Neural cell (in vitro differentiated cells): ENCODE results near the gene MAP3K7. TPM values are rescaled to one million over a fixed set of nuclear protein-coding genes. Genes with fewer than 3 reads are reported as not detected.
A peak's percentile ranks its signal among the peaks of the same experiment; 100 is the strongest.

Source experiments
- H2AFZ ChIP-seq: fragments of 200-600, 300-800 bp; sonication (generic), shearing (Covaris generic); 2 replicates; pipeline ENCODE4 v1.6.0; 2014; ENCODE audit warnings: low read depth, mild to moderate bottlenecking, antibody characterized with exemption, low read length, moderate library complexity
- H3F3A ChIP-seq: fragments of 200-600 bp; shearing (Covaris generic); 2 replicates; pipeline ENCODE4 v1.6.1; 2016; ENCODE audit warnings: mild to moderate bottlenecking, moderate library complexity, mixed read lengths, antibody characterized with exemption, low read length; ENCODE audit not compliant: insufficient read depth, poor library complexity, severe bottlenecking
- H3K27ac ChIP-seq: fragments of 200-600, 300-800 bp; sonication (generic), shearing (Covaris generic); 2 replicates; pipeline ENCODE4 v1.5.1; 2014; ENCODE audit warnings: mild to moderate bottlenecking, low read length, moderate library complexity
- H3K27me3 ChIP-seq: fragments of 300-800, 200-600 bp; sonication (generic), shearing (Covaris generic); 2 replicates; pipeline ENCODE4 v1.6.0; 2014; ENCODE audit warnings: mild to moderate bottlenecking, low read depth, low read length, moderate library complexity; ENCODE audit not compliant: insufficient read depth
- H3K36me3 ChIP-seq: fragments of 300-800, 200-600 bp; sonication (generic), shearing (Covaris generic); 2 replicates; pipeline ENCODE4 v1.5.1; 2014; ENCODE audit warnings: mild to moderate bottlenecking, antibody characterized with exemption, low read length, moderate library complexity; ENCODE audit not compliant: insufficient read depth
- H3K4me2 ChIP-seq: fragments of 300-800, 200-600 bp; sonication (generic), shearing (Covaris generic); 2 replicates; pipeline ENCODE4 v1.6.0; 2014; ENCODE audit warnings: mild to moderate bottlenecking, low read length
- H3K4me3 ChIP-seq: fragments of 300-800, 200-600 bp; sonication (generic), shearing (Covaris generic); 2 replicates; pipeline ENCODE4 v1.5.1; 2014; ENCODE audit warnings: mild to moderate bottlenecking, low read length, moderate library complexity
- H3K79me2 ChIP-seq: fragments of 200-600 bp; shearing (Covaris generic); replicated peaks from 2 replicates; pipeline ENCODE4 v1.6.0; 2014; ENCODE audit warnings: mild to moderate bottlenecking, low read length, moderate library complexity; ENCODE audit not compliant: insufficient read depth
- H3K9ac ChIP-seq: fragments of 300-800, 200-600 bp; sonication (generic), shearing (Covaris generic); 2 replicates; pipeline ENCODE4 v1.6.1; 2016; ENCODE audit warnings: mild to moderate bottlenecking, low read length, mixed read lengths
- H3K9me2 ChIP-seq: fragments of 200-600 bp; shearing (Covaris generic); 2 replicates; pipeline ENCODE4 v1.6.1; 2016; ENCODE audit warnings: mild to moderate bottlenecking, low read length, mixed read lengths; ENCODE audit not compliant: insufficient read depth
- H3K9me3 ChIP-seq: fragments of 200-600, 300-800 bp; sonication (generic), shearing (Covaris generic); 2 replicates; pipeline ENCODE4 v1.6.1; 2016; ENCODE audit warnings: mild to moderate bottlenecking, mixed run types, low read length, moderate library complexity, mixed read lengths
- H4K20me1 ChIP-seq: fragments of 200-600 bp; shearing (Covaris generic); 2 replicates; pipeline ENCODE4 v1.6.1; 2016; ENCODE audit warnings: mild to moderate bottlenecking, mixed run types; ENCODE audit not compliant: insufficient read depth
- CTCF ChIP-seq: fragments of 450-650 bp; IDR thresholded peaks from 2 replicates; pipeline ENCODE4 v1.5.1; 2014; ENCODE audit warnings: antibody characterized with exemption, mild to moderate bottlenecking, moderate library complexity; ENCODE audit not compliant: poor library complexity, severe bottlenecking
- EP300 ChIP-seq: fragments of 450-650 bp; conservative IDR thresholded peaks from 2 replicates; pipeline ENCODE4 v1.6.1; 2014; ENCODE audit warnings: antibody characterized with exemption, mild to moderate bottlenecking, moderate library complexity; ENCODE audit not compliant: poor library complexity, severe bottlenecking
- EZH2 ChIP-seq: fragments of 200-600, 300-800 bp; shearing (Covaris generic), sonication (generic); IDR thresholded peaks from 2 replicates; pipeline ENCODE4 v1.6.1; 2014; ENCODE audit warnings: antibody characterized with exemption, low read length, borderline replicate concordance, mild to moderate bottlenecking; ENCODE audit not compliant: insufficient read depth, poor library complexity, severe bottlenecking
- MXI1 ChIP-seq: fragments of 450-650 bp; conservative IDR thresholded peaks from 2 replicates; pipeline ENCODE4 v1.6.1; 2014; ENCODE audit warnings: antibody characterized with exemption, mild to moderate bottlenecking; ENCODE audit not compliant: poor library complexity, severe bottlenecking
- POLR2AphosphoS5 ChIP-seq: IDR thresholded peaks from 2 replicates; pipeline ENCODE4 v1.6.1; 2012
- RAD21 ChIP-seq: fragments of 450-650 bp; conservative IDR thresholded peaks from 2 replicates; pipeline ENCODE4 v1.6.1; 2014; ENCODE audit warnings: antibody characterized with exemption, mild to moderate bottlenecking, moderate library complexity
- SMC3 ChIP-seq: fragments of 450-650 bp; conservative IDR thresholded peaks from 2 replicates; pipeline ENCODE4 v1.6.1; 2014; ENCODE audit warnings: antibody characterized with exemption, mild to moderate bottlenecking, moderate library complexity; ENCODE audit not compliant: poor library complexity
- TAF1 ChIP-seq: IDR thresholded peaks from 2 replicates; pipeline ENCODE4 v1.6.1; 2012; ENCODE audit warnings: low read depth
- polyA minus RNA-seq: library from RNA; depleted of rRNA, polyadenylated mRNA; stranded (reverse); fragments of >200 nt; gene quantifications from 2 replicates; pipeline ENCODE4 v1.2.3, GENCODE V29; 2014
- polyA plus RNA-seq: library from polyadenylated mRNA; depleted of rRNA; stranded (reverse); fragments of >200 nt; gene quantifications from 2 replicates; pipeline ENCODE4 v1.2.3, GENCODE V29; 2014
- TF ChIP-seq, protein P1 (sequence below): IDR thresholded peaks from 2 replicates; pipeline ENCODE4 v1.6.1; 2012; ENCODE audit warnings: borderline replicate concordance

The MAP3K7 gene
- polyA plus RNA-seq (66.1 and 71.6 TPM in 2 replicates), polyA minus RNA-seq (80.3 and 89.4 TPM in 2 replicates)

GRCh38 chr6:90586836-90587638, at the start of gene MAP3K7:
Gene MAP3K7, minus strand, starts transcription at chr6:90587072. Its CDS starts 189 bp downstream, at chr6:90586883.
- no peaks in the 10 kb centered on the region for H4K20me1 ChIP-seq
- H3F3A ChIP-seq = no peaks in the 10 kb centered on the region
- TF ChIP-seq RAD21 = peak; percentile 41
- TF ChIP-seq SMC3 = peak; percentile 11
- TF ChIP-seq EZH2 = no peak
- TF ChIP-seq, protein P1, sequence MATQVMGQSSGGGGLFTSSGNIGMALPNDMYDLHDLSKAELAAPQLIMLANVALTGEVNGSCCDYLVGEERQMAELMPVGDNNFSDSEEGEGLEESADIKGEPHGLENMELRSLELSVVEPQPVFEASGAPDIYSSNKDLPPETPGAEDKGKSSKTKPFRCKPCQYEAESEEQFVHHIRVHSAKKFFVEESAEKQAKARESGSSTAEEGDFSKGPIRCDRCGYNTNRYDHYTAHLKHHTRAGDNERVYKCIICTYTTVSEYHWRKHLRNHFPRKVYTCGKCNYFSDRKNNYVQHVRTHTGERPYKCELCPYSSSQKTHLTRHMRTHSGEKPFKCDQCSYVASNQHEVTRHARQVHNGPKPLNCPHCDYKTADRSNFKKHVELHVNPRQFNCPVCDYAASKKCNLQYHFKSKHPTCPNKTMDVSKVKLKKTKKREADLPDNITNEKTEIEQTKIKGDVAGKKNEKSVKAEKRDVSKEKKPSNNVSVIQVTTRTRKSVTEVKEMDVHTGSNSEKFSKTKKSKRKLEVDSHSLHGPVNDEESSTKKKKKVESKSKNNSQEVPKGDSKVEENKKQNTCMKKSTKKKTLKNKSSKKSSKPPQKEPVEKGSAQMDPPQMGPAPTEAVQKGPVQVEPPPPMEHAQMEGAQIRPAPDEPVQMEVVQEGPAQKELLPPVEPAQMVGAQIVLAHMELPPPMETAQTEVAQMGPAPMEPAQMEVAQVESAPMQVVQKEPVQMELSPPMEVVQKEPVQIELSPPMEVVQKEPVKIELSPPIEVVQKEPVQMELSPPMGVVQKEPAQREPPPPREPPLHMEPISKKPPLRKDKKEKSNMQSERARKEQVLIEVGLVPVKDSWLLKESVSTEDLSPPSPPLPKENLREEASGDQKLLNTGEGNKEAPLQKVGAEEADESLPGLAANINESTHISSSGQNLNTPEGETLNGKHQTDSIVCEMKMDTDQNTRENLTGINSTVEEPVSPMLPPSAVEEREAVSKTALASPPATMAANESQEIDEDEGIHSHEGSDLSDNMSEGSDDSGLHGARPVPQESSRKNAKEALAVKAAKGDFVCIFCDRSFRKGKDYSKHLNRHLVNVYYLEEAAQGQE = peak; percentile 67
- TF ChIP-seq EP300 = peak; percentile 64
- peak; percentile 83 for TF ChIP-seq POLR2AphosphoS5
- no peak for TF ChIP-seq CTCF
- TF ChIP-seq TAF1 = peak; percentile 86
- TF ChIP-seq MXI1 = peak; percentile 99
- H3K27me3 ChIP-seq = no peaks in the 10 kb centered on the region
- peak within 1 kb of the TSS; percentile 90 for H3K4me2 ChIP-seq
- peak within 1 kb of the TSS; percentile 98 for H2AFZ ChIP-seq
- H3K4me3 ChIP-seq = peak within 1 kb of the TSS; percentile 94
- no peaks in the 10 kb centered on the region for H3K36me3 ChIP-seq
- peak within 1 kb of the TSS; percentile 99 for H3K27ac ChIP-seq
- peak within 1 kb of the TSS; percentile 92 for H3K9ac ChIP-seq
- peaks cover 44% of the 10 kb centered on the region for H3K79me2 ChIP-seq
- H3K9me2 ChIP-seq = no peaks in the 10 kb centered on the region
- no peaks in the 10 kb centered on the region for H3K9me3 ChIP-seq

DNA sequence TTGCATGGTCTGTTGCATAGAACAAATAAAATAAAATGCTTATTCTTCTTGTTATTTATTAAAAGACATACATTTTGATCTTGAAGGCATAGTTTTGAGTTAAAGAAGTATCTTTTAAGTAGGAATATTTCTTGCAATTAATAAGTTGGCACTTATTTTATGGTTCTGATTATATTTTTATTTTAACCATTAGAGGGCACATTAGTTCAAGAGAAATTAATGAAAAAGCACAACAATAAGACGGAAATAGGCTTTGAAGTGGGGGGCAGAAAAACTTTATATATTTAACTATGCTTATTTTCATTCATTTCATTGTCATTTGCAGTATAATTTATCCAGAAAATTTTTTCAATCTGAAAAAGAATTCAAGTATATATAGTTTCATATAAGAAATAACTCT, 44.2 kb upstream of the MAP3K7 start:
- no peaks in the 10 kb centered on the region for H4K20me1 ChIP-seq
- H3K27me3 ChIP-seq = no peaks in the 10 kb centered on the region
- H3K4me3 ChIP-seq = no peak overlapping the region
- H3F3A ChIP-seq = no peaks in the 10 kb centered on the region
- H2AFZ ChIP-seq = no peak overlapping the region
- H3K36me3 ChIP-seq = no peaks in the 10 kb centered on the region
- TF ChIP-seq, protein P1 = no peak
- no peak for TF ChIP-seq MXI1
- TF ChIP-seq POLR2AphosphoS5 = no peak
- no peak for TF ChIP-seq EP300
- TF ChIP-seq TAF1 = no peak
- no peaks in the 10 kb centered on the region for H3K9me3 ChIP-seq
- no peaks in the 10 kb centered on the region for H3K9me2 ChIP-seq
- no peak overlapping the region for H3K4me2 ChIP-seq
- H3K79me2 ChIP-seq = no peaks in the 10 kb centered on the region
- H3K27ac ChIP-seq = no peak overlapping the region
- H3K9ac ChIP-seq = no peak overlapping the region
